Endothelial cell of umbilical vein (primary cell): ENCODE results near the gene FAM3A. TPM values are rescaled to one million over a fixed set of nuclear protein-coding genes. Genes with fewer than 3 reads are reported as not detected.

Source experiments
- BruUV-seq: library from RNA; stranded (reverse); fragments of 400-500 nt; replicated peaks from 2 replicates; lab custom pipeline; 2021; lab: Mats Ljungman, UMichigan
- CTCF ChIA-PET: fragments of 300-600, 350-600 bp; sonication (Branson Sonifier 250); formaldehyde crosslinking; loops from one replicate; lab custom pipeline; 2021; ENCODE audit warnings: antibody characterized with exemption, inconsistent platforms; lab: Charles Lee
- POLR2A ChIA-PET: fragments of 300-600, 350-600 bp; sonication (Branson Sonifier 250); formaldehyde crosslinking; loops from one replicate; lab custom pipeline; 2021; ENCODE audit warnings: antibody characterized with exemption, inconsistent platforms; lab: Charles Lee
- DNase-seq: peaks from one replicate; pipeline ENCODE4 v3.0.0-alpha.2; 2011; ENCODE audit warnings: low read depth, low spot score
- FAIRE-seq: peaks from 2 replicates; lab custom pipeline; 2011; peaks lifted over from hg19 to GRCh38; lab: Jason Lieb, UNC
- H2AFZ ChIP-seq: 2 replicates; pipeline ENCODE4 v1.6.0; 2012; ENCODE audit warnings: low read depth, low read length, control low read depth, inconsistent platforms
- H3K27ac ChIP-seq: 2 replicates; pipeline ENCODE4 v1.5.1; 2011; ENCODE audit warnings: low read depth, mild to moderate bottlenecking, control low read depth, low read length, moderate library complexity; ENCODE audit not compliant: insufficient read depth
- H3K27me3 ChIP-seq, 2 experiments: 2 replicates each; pipeline versions ENCODE4 v1.6.0 to v1.6.1; 2011; ENCODE audit warnings: low read length in 2 of 2, mixed read lengths in 1 of 2; ENCODE audit not compliant: control insufficient read depth in 2 of 2, insufficient read depth in 2 of 2
- H3K36me3 ChIP-seq, 2 experiments: 2 replicates in 1 of 2; 3 replicates in 1 of 2; pipeline ENCODE4 v1.5.1; 2011; ENCODE audit warnings: low read length in 2 of 2, mild to moderate bottlenecking in 1 of 2, moderate library complexity in 1 of 2; ENCODE audit not compliant: control insufficient read depth in 2 of 2, insufficient read depth in 2 of 2; ENCODE audit errors: extremely low read depth in 1 of 2
- H3K4me1 ChIP-seq: 3 replicates; pipeline ENCODE4 v1.5.1; 2011; ENCODE audit warnings: mild to moderate bottlenecking, low read length; ENCODE audit not compliant: control insufficient read depth, insufficient read depth; ENCODE audit errors: extremely low read depth
- H3K4me2 ChIP-seq: 2 replicates; pipeline ENCODE4 v1.6.1; 2011; ENCODE audit warnings: low read length, control low read depth, mixed read lengths; ENCODE audit not compliant: insufficient read depth
- H3K4me3 ChIP-seq, 3 experiments: fragments of 200-600 bp in 1 of 3; sonication (generic), shearing (Covaris generic) in 1 of 3; replicated peaks in 1 of 3; 2 replicates each; pipeline ENCODE4 v1.5.1; 2011 to 2016; ENCODE audit warnings: control low read depth in 3 of 3, low read length in 3 of 3, mild to moderate bottlenecking in 2 of 3, inconsistent platforms in 1 of 3, low read depth in 1 of 3, moderate library complexity in 1 of 3; ENCODE audit not compliant: insufficient read depth in 1 of 3
- H3K79me2 ChIP-seq: 2 replicates; pipeline ENCODE4 v1.6.0; 2012; ENCODE audit warnings: low read length, inconsistent platforms; ENCODE audit not compliant: control insufficient read depth, insufficient read depth
- H3K9ac ChIP-seq: replicated peaks from 2 replicates; pipeline ENCODE3; 2011; ENCODE audit warnings: low read length, control low read depth; ENCODE audit not compliant: insufficient read depth; ENCODE audit errors: extremely low read depth
- H3K9me1 ChIP-seq: replicated peaks from 3 replicates; pipeline ENCODE4 v1.6.0; 2011; ENCODE audit warnings: mild to moderate bottlenecking, low read length; ENCODE audit not compliant: control insufficient read depth, insufficient read depth; ENCODE audit errors: extremely low read depth
- H3K9me3 ChIP-seq: replicated peaks from 2 replicates; pipeline ENCODE4 v1.5.1; 2012; ENCODE audit warnings: low read length, inconsistent platforms; ENCODE audit not compliant: control insufficient read depth, insufficient read depth
- H4K20me1 ChIP-seq: replicated peaks from 2 replicates; pipeline ENCODE3; 2011; ENCODE audit warnings: mild to moderate bottlenecking, low read length; ENCODE audit not compliant: control insufficient read depth, insufficient read depth; ENCODE audit errors: extremely low read depth
- JUN ChIP-seq: IDR thresholded peaks from 2 replicates; pipeline ENCODE4 v1.6.1; 2011; ENCODE audit warnings: borderline replicate concordance, low read depth; ENCODE audit not compliant: insufficient read length, insufficient read depth
- MAX ChIP-seq: IDR thresholded peaks from 2 replicates; pipeline ENCODE4 v1.6.1; 2011; ENCODE audit not compliant: insufficient read depth, insufficient read length
- POLR2A ChIP-seq: IDR thresholded peaks from 2 replicates; pipeline ENCODE4 v1.6.1; 2012; ENCODE audit warnings: low read depth, mild to moderate bottlenecking, control low read depth, low read length
- POLR2AphosphoS5 ChIP-seq: IDR thresholded peaks from 2 replicates; pipeline ENCODE4 v1.6.1; 2012; ENCODE audit warnings: low read depth, mild to moderate bottlenecking, control low read depth, low read length, moderate library complexity; ENCODE audit not compliant: insufficient read depth
- dilution Hi-C: fragments of 300-500 bp; cut with MboI; formaldehyde crosslinking; loops from one replicate; pipeline ENCODE4 v1.15.0; 2019; ENCODE audit warnings: low sequenced_read_pairs; ENCODE audit not compliant: extremely low pct_ligation_motif_present
- intact Hi-C: fragments of 100-400 bp; cut with micrococcal nuclease; formaldehyde crosslinking; loops from one replicate; pipeline ENCODE4 v1.10.0; 2022
- polyA plus RNA-seq, 4 experiments: library from polyadenylated mRNA; depleted of rRNA in 3 of 4; stranded (reverse) in 3 of 4; unstranded in 1 of 4; fragments of >200 nt; gene quantifications; 2 replicates each; pipeline versions ENCODE4 v1.2.1 to v1.2.3, GENCODE V29; 2011 to 2012; ENCODE audit warnings: missing spikeins in 1 of 4
- small RNA-seq: library from RNA; depleted of rRNA; stranded (forward); fragments of <200 nt; gene quantifications from one replicate; pipeline ENCODE3, GENCODE V24; 2012; ENCODE audit warnings: low replicate concordance, low read depth; ENCODE audit not compliant: insufficient read depth, insufficient read length
- total RNA-seq: library from RNA; stranded (reverse); gene quantifications from 2 replicates; pipeline ENCODE4 v1.2.3, GENCODE V29; 2021

Gene FAM3A
- total and polyA plus RNA-seq, 2 donors (not counting 3 experiments of a cell fraction or from before 2014, with no cell fraction given), result 32.0 to 42.9 TPM

- no peaks in the 10 kb centered on the region for H3K9me1 ChIP-seq
- DNase-seq (no peak), FAIRE-seq (peak; percentile 79)
- ChIA-PET POLR2A (no interaction called here), CTCF (interaction anchor here (1.2 to 2.9 kb wide), 2 partner anchors 70 to 84 kb away, joined by 4 to 8 read pairs; no protein-coding TSS in a partner anchor)
- peak overlapping the region; percentile 66 for H2AFZ ChIP-seq
- H3K9ac ChIP-seq, result peak overlapping the region; percentile 57
- no peaks in the 10 kb centered on the region for H3K27me3 ChIP-seq
- no peaks in the 10 kb centered on the region for H3K9me3 ChIP-seq
- peak overlapping the region; percentile 31 for H3K4me2 ChIP-seq
- intact Hi-C loops (loop anchor here (2.0 kb wide), 1 partner anchor 21 kb away; the partner anchor contains the start of gene LAGE3), dilution Hi-C loops (no loop called here)
- H3K4me1 ChIP-seq, result peaks cover 7% of the 10 kb centered on the region
- peak overlapping the region; percentile 25 to 81 (median 56) for H3K4me3 ChIP-seq
- peaks cover 0 to 5% of the 10 kb centered on the region in 2 experiments for H3K36me3 ChIP-seq
- BruUV-seq, result no TSS peak
- H3K79me2 ChIP-seq, result peaks cover 25% of the 10 kb centered on the region
- TF ChIP-seq JUN (no peak), POLR2AphosphoS5 (no peak), MAX (no peak), POLR2A (no peak)
- no peak overlapping the region for H3K27ac ChIP-seq
- H4K20me1 ChIP-seq, result no peaks in the 10 kb centered on the region
These were observed 58.4 kb downstream of the FAM3A start for GRCh38 chrX:154457491-154458115.

Small RNA genes lying within 50 kb of the gene (small RNA-seq; reads per million reads assigned to genes)
- not detected for gene RN7SL697P

Other genes starting within 250 kb of the FAM3A start
- not detected in 2 replicates for gene TEX28, start 221.1 kb downstream of the FAM3A start, total RNA-seq
- not detected in 2 replicates for gene TEX28, start 221.1 kb downstream of the FAM3A start, polyA plus RNA-seq
- not detected in 2 replicates for gene TKTL1, start 220.4 kb downstream of the FAM3A start, total RNA-seq
- 0.03 TPM in 1 of 2 replicates, not detected in the other for gene TKTL1, start 220.4 kb downstream of the FAM3A start, polyA plus RNA-seq
- gene FLNA, start 141.6 kb downstream of the FAM3A start, total RNA-seq, result 1,474 and 1,671 TPM in 2 replicates
- 658 and 817 TPM in 2 replicates for gene FLNA, start 141.6 kb downstream of the FAM3A start, polyA plus RNA-seq
- 71.5 and 76.8 TPM in 2 replicates for gene EMD, start 136.9 kb downstream of the FAM3A start, total RNA-seq
- gene EMD, start 136.9 kb downstream of the FAM3A start, polyA plus RNA-seq, result 47.0 and 50.6 TPM in 2 replicates
- 2,493 and 2,979 TPM in 2 replicates for gene RPL10, start 117.9 kb downstream of the FAM3A start, total RNA-seq
- gene RPL10, start 117.9 kb downstream of the FAM3A start, polyA plus RNA-seq, result 6,375 and 7,586 TPM in 2 replicates
- 47.5 and 61.5 TPM in 2 replicates for gene DNASE1L1, start 107.0 kb downstream of the FAM3A start, total RNA-seq
- 84.9 and 90.8 TPM in 2 replicates for gene DNASE1L1, start 107.0 kb downstream of the FAM3A start, polyA plus RNA-seq
- 43.4 and 46.6 TPM in 2 replicates for gene TAFAZZIN, start 104.7 kb downstream of the FAM3A start, total RNA-seq
- 33.8 and 37.2 TPM in 2 replicates for gene TAFAZZIN, start 104.7 kb downstream of the FAM3A start, polyA plus RNA-seq
- 136 and 145 TPM in 2 replicates for gene ATP6AP1, start 87.6 kb downstream of the FAM3A start, total RNA-seq
- 322 and 393 TPM in 2 replicates for gene ATP6AP1, start 87.6 kb downstream of the FAM3A start, polyA plus RNA-seq
- 128 and 131 TPM in 2 replicates for gene GDI1, start 79.1 kb downstream of the FAM3A start, total RNA-seq
- gene GDI1, start 79.1 kb downstream of the FAM3A start, polyA plus RNA-seq, result 247 and 267 TPM in 2 replicates
- 111 and 123 TPM in 2 replicates for gene FAM50A, start 72.1 kb downstream of the FAM3A start, total RNA-seq
- 66.6 and 75.9 TPM in 2 replicates for gene FAM50A, start 72.1 kb downstream of the FAM3A start, polyA plus RNA-seq
- 58.3 and 58.6 TPM in 2 replicates for gene PLXNA3, start 58.0 kb downstream of the FAM3A start, total RNA-seq
- 56.8 and 63.2 TPM in 2 replicates for gene PLXNA3, start 58.0 kb downstream of the FAM3A start, polyA plus RNA-seq
- 14.3 and 17.8 TPM in 2 replicates for gene LAGE3, start 37.0 kb downstream of the FAM3A start, total RNA-seq
- gene LAGE3, start 37.0 kb downstream of the FAM3A start, polyA plus RNA-seq, result 31.9 and 47.8 TPM in 2 replicates
- 27.2 and 31.4 TPM in 2 replicates for gene UBL4A, start 29.6 kb downstream of the FAM3A start, total RNA-seq
- gene UBL4A, start 29.6 kb downstream of the FAM3A start, polyA plus RNA-seq, result 25.3 and 28.3 TPM in 2 replicates
- gene SLC10A3, start 25.6 kb downstream of the FAM3A start, total RNA-seq, result 19.7 and 22.6 TPM in 2 replicates
- gene SLC10A3, start 25.6 kb downstream of the FAM3A start, polyA plus RNA-seq, result 21.9 and 30.8 TPM in 2 replicates
- gene G6PD, start 30.6 kb upstream of the FAM3A start, total RNA-seq, result 159 and 161 TPM in 2 replicates
- gene G6PD, start 30.6 kb upstream of the FAM3A start, polyA plus RNA-seq, result 155 and 173 TPM in 2 replicates
- 40.3 and 41.2 TPM in 2 replicates for gene IKBKG, start 31.4 kb upstream of the FAM3A start, total RNA-seq
- gene IKBKG, start 31.4 kb upstream of the FAM3A start, polyA plus RNA-seq, result 47.8 and 52.1 TPM in 2 replicates
- not detected in 2 replicates for gene CTAG1A, start 68.9 kb upstream of the FAM3A start, total RNA-seq
- not detected in 2 replicates for gene CTAG1A, start 68.9 kb upstream of the FAM3A start, polyA plus RNA-seq
- gene CTAG1B, start 103.0 kb upstream of the FAM3A start, total RNA-seq, result not detected in 2 replicates
- gene CTAG1B, start 103.0 kb upstream of the FAM3A start, polyA plus RNA-seq, result not detected in 2 replicates
- gene CTAG2, start 137.3 kb upstream of the FAM3A start, total RNA-seq, result not detected in 2 replicates
- not detected in 2 replicates for gene CTAG2, start 137.3 kb upstream of the FAM3A start, polyA plus RNA-seq
- gene GAB3, start 234.8 kb upstream of the FAM3A start, total RNA-seq, result 4.0 and 6.2 TPM in 2 replicates
- 6.0 and 6.1 TPM in 2 replicates for gene GAB3, start 234.8 kb upstream of the FAM3A start, polyA plus RNA-seq
- gene DKC1, start 246.6 kb upstream of the FAM3A start, total RNA-seq, result 63.7 and 69.1 TPM in 2 replicates
- 19.4 and 28.6 TPM in 2 replicates for gene DKC1, start 246.6 kb upstream of the FAM3A start, polyA plus RNA-seq